ENCODE data around the gene BMP2. TPM values are rescaled to one million over a fixed set of nuclear protein-coding genes. Genes with fewer than 3 reads are reported as not detected.
A peak's percentile ranks its signal among the peaks of the same experiment; 100 is the strongest.

The BMP2 gene
- total RNA-seq (ENCODE audit: insufficient read depth, low replicate concordance): 8.2 TPM

DNA sequence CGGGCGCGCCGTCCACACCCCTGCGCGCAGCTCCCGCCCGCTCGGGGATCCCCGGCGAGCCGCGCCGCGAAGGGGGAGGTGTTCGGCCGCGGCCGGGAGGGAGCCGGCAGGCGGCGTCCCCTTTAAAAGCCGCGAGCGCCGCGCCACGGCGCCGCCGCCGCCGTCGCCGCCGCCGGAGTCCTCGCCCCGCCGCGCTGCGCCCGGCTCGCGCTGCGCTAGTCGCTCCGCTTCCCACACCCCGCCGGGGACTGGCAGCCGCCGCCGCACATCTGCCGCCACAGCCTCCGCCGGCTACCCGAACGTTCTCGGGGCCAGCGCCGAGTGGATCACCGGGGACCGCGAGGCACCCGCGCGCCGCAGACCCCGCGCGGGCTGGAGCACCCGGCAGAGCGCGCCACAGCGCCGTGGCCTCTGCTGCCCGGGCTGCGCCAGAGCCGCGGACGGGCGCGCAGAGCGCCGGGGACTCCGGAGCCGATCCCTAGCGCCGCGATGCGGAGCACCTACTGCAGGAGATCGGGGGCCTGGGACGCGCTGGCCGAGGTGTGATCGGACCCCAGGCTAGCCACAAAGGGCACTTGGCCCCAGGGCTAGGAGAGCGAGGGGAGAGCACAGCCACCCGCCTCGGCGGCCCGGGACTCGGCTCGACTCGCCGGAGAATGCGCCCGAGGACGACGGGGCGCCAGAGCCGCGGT is at the start of gene BMP2:
BMP2 (plus strand) TSS at position 151 of the 692 bp plus-strand sequence. CDS start 2,441 bp downstream, outside the sequence.
- peak; percentile 69 for DNase-seq (ENCODE audit: low spot score)

DNA sequence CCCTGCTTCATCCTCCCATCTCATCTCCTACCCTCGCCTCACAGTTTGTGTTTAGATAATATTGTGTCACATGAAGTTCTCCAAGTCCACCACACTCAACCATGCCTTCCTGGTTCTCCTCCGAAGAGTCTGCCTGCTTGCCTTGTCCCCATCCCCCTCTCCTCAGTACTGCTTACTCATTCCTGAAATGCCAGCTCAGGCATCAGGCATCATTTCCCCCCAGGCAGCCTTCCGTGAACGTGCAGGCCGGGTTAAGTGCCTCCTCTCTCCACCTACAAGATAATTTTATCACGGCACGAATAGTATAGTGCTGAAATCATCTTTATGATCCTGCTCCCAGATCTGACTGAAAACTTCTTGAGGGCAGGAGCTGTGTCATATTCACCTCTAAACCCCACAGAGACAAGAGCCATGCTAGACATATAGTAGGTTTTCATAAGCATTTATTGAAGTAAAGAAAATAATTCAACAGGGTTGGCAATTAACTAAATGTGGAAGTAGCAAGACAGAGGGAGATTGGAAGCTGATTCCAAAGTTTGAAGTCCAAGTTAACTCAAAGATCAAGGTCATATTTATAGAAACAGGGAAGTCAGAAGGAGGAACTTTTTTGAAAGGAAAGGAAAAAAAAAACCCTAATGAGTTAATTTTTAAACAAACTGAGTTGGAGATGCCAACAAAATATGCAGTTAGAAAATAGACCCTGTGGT is 48.7 kb upstream of the BMP2 start:
- no peak for DNase-seq (ENCODE audit: low spot score)

DNA sequence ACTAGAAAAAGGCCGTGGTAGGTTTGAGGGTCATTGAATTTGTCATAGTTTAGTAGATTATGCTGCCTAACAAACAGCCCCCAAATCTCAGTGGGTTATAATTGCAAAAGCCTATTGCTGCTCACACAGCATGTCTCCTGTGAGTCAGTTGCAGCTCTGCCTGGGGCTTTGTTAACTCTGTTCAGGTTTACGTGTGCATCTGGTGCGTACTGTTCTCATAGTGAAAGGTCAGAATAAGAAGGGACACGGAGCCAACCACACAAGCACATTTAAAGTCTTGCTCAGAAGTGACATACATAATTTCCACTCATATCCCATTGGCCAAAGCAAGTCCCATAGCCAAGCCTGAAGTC is 48.1 kb upstream of the BMP2 start:
- no peak for DNase-seq (ENCODE audit: low spot score)

DNA sequence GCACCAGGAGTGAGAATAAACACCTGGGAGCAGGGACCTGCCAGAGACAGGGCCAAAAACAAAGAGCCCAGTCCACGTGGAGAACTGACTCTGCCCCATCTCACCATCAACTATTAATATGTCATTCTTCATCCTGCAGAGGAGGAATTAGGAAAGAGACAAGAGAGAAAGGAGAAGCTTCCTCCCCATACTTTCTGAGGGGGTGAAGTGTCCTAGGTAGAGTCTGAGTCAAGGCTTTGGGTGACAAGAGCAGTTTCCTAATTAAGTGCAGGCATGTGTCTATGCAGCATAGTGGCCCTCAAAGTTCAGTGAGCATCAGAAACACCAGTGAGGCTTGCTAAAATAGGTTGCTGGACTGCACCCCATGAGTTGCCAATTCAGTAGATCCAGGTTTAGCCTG is 40.7 kb upstream of the BMP2 start:
- DNase-seq (ENCODE audit: low spot score): no peak

DNA sequence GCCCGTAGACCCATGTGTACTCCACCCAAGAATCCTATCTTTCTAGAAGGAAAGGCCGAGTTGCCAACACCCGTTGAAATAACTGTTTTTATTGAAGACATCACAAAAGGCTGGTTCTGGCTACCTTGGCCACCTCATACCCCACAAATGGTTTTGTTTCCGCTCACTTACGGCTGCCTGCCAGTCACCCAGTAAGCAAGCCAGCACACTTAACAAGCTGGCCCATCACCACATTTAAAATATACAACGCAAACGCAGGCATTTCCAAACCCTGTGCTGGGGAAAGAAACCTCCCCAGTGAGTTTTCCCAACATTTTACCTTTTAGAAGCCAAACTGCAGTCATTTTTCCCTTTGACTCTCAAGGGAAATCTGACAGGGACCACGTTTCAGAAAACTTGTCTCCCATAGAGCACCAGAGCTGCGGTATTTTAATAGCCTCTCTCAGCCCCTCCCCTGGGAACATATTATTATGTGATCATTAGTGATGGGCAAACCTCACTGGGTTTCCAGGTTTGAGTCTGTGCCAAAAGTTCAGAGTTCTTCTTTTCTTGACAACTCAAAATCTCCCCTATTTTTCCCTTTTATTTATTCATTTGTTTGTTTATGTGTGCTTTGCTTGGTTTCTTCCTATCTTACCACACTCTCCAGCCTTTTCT is 36.7 kb upstream of the BMP2 start:
- no peak for DNase-seq (ENCODE audit: low spot score)

DNA sequence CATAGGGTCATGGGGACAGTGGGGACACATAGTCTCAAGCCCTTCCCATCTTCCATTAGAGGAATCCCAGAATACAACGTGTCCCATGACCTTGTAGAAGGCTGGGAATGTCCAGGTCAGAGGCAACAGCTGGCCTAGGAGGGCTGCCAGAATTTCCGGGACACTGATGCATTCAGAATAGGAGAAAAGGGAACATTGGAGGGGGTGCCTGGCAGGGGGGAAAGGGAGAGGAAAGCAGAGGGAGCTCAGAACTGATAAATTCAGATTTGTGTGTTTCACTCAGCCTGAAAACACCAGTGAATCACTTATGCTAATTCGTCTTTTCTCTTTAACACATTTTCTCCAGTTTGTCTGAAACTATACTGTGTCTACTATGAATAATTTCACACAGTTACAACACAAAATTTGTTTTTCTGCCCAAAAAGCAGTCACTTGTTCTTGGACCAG is 35.5 kb upstream of the BMP2 start:
- no peak for DNase-seq (ENCODE audit: low spot score)

DNA sequence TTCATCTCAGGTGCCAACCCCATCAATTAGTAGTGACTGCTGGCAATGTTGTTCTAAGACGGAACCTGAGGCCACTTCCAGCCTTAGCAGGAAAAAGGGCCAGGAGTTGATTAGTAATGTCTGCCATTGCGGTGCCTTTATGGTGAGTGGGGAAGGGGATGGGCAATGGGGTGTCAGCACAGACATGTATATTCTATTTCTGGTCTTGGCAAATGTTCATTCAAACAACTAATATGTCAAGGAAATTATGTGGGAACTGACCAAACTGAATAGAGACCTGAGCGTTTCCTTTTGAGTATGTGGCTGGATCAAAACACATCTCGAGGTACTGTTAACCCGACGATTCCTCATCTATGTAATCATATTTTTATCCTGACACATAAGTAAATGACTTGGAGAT is 34.6 kb upstream of the BMP2 start:
- DNase-seq (ENCODE audit: low spot score): no peak

DNA sequence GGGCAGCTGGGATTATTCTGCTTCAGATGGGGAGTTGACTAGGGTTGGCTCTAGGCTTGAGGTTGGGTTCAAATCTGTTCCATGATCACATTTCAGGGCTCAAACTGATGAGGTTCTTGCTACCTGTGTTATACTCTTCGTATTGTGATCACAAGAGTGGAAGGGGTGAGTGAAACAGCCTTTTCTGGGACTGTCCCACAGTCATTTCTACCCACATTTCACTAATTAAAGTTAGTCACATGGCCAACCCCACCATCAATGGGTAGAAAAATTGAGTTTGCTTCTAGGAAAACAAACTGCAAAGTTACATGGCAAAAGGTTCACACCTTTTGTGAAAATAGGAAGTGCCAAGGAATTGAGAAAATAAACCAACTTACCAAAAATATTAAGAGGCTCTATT is 33.5 kb upstream of the BMP2 start:
- DNase-seq (ENCODE audit: low spot score): no peak

DNA sequence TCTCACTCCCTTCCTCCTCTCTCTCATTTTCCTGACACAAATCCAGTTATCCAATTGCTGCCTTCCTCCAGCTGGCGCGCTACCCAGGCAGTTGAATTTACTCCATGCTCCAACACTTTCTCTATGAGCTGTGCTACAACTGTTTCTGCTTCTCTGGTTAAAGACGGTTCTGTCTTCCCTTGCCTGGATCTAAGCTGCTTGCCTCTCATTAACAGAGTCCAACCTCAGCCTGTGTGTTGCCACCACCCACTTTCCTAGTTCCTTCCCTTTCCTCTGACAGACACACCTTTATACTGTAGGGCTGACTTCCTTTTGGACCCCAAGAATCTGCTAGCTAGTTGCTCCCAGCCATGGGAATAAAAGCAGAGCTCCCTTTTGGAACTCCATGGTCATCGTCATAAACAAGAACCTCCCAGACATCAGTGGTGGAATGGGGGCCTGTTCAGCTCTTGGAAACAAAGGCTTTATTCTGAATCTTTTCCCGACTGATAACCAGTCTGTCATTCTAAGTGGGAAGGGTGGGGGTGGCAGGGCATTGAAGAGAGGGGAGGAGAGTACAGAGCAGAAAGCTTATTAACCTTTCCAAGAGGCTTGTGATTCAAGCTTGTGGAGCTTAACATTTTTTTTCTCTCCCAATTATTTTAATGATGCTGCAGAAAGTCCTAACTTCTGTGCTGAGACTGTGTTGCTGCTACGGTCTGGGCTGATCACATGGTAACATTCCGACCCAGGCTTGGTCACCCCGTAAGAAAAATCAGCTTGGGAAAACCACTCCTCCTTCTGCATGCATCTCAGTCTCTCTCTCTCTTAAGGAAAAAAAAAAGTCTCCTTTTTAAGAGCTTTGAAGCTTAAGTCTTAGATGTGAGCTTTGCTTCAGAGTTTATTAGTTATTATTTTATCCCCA is 31.3 kb upstream of the BMP2 start:
- peak; percentile 78 for DNase-seq (ENCODE audit: low spot score)

DNA sequence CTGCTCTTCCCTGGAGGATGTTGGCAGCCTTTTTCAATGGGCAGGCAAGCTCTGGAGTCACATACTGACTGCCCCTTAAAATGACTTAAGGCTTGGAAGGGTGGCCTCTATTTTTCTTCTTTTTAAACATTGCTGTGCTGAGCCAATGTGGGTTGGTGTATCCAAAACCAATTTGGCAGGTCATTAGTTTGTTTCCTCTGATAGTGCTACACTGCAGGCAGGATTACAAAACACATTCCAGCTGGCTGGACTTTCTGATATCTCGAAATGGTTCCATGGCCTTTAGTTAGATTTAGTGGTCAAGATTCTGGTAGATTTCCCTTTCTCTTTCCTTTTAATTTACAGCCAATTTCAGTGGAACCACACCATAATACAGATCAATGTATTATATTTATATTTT is 28.1 kb upstream of the BMP2 start:
- DNase-seq (ENCODE audit: low spot score): no peak

DNA sequence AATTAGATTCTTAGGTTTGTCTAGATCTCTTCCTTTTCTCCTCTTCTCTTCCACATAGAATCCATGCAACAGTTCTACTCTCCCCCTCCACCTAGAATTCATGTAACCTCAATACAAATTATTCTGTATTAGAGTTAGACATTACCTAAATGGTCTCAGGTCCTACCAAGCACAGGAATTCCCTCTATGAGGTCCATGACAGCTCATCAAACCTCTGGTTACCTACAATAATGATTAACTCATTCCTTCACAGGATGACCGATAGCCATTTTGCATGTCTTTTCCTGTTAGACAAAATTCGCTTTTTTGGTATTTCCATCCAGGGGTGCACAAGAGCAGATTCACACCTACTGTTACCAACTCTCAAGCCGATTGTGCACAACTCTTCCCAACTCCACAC is 27.4 kb upstream of the BMP2 start:
- no peak for DNase-seq (ENCODE audit: low spot score)

DNA sequence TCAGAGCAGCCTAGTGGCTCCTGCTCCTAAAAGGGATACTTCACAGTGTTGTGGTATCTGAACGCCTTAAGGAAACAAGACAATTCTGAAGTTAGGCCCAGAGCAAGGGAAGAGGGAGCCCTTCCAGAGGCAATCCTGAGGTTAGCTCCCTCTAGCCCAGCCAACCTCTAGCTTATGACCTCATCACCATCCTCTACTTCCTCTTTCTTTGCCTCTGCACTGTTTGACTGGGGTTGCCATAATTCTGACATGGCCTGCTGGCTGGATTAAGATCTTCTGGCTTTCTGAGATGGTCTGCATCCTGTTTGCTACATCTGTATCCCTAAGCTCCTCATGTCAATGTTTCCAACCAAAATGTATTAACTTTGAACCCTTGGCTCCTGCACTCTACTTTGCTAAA is 23.3 kb upstream of the BMP2 start:
- DNase-seq (ENCODE audit: low spot score): no peak

DNA sequence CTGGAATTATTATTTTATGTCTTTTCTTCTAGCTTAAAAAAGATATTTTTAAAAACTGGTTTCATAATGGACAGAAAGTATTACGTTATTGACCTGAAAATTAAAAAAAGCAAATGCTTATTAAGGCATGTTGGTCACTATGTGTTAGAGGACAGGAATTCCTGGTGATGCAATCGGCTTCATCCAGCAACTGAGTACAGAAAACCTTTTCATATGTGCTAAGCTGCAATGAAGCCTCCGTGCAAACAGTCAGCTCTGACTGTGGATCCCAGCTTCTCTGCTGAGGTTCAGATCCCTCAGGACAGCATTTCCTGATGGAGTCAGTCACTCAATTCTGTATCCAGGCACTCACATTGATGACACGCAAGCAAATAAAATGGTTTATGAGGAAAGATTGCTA is 22.7 kb upstream of the BMP2 start:
- peak; percentile 23 for DNase-seq (ENCODE audit: low spot score)

DNA sequence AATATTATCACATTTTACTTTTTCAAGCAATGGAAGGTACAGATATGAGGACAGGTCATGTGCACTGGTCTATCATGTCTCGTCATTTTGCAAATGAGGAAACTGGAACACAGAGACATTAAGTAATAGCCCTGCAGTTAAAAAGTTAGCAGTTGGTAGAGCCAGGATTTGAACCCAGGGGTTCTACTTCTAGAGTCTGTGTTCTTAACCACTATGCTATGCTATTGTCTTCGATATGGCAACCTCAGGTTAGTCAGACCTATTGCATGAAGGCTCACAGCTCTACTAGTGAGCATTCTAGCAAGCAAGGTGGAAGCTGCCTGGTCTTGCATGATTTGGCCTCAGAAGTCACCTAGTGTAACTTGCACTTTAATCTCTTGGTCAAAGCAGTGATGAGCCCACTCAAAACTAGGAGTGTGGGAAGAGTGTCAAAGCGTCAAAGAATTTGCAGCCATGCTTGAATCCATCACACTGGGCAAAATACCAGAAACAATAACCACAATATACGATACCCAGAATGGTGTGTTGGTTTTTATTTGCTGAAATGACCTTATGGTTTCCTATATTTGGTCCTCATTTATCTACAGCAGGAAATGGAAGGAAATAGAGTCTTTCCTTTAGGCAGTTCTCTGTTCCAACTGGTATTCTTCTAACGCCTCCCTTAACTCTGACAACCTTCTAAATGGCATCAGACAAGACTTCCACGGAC is 20.4 kb upstream of the BMP2 start:
- DNase-seq (ENCODE audit: low spot score): no peak

DNA sequence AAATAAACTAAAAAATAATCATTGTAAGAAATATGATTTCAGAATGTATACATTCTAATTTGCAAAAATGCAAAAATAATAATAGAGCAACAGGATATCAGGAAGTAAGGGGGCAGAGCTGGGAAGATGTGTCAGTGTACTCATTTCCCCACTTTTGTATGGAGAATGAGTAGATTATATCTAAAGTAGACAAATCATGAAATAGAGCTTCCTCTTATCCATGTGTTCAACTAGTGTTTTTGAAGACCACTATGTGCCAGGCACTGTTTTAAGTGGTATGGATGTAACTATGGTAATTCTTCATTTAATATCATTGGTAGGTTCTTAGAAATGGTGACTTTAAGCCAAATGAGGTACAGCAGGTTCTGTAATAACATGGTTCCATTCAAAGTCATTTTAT is 17.0 kb upstream of the BMP2 start:
- no peak for DNase-seq (ENCODE audit: low spot score)

DNA sequence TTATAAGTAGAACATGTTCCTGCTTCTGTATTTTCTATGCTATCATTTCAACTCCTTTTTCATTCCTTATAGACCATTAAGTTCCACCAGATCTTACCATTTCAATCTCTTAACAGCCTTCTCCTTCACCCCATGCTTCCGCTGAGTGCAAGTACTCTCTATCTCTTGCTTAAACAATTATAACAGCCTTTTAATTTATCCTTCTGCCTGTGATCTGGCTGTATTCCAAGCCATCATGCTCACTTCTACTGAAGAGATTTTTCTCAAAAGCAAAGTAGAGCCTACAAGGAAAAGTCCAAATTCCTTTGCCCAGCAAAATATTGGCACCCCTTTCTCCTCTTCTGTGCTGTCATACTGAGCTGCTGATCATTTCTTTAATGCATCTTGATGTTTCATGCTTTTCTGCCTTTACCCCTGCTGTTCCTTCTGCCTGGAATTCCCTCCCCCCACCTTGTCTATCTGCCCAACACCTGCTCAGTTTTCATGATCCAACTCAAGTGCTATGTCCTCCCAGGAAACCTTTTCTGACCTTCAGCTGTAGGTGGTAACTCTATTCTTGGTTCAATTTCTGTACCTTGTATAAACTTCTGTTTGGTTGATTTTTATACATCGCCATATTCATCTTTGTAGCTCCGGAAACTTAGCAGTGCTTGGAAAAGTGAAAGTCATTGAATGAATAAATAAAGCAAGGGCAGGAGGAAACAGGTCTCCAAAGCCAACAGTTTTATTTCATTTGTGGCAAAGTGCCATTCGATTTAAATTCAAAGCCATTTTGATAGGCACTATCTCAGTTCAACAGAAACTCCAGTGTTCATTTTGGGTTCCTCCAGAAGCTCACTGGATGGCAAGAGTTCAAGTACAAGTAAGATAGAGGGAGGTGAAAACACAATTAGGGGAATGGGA is 10.5 kb upstream of the BMP2 start:
- DNase-seq (ENCODE audit: low spot score): no peak

DNA sequence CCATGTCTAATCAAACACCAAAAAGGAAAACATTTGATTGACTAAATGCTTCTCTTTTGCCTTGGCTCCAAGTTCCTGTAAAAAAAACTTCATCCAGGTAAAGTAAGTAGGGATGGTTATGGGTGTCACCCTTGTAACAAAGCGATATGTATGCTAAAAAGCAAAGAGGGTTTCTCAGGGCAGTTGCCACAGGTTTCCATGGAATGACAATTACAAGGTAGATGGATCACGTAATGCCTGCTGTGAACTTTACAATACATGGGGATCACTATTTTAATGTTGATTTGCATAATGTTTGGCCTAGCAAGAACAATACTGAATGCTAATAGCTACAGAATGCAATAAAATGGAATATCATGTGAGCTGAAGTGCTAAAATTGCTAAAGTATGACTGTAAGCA is 2.9 kb upstream of the BMP2 start:
- no peak for DNase-seq (ENCODE audit: low spot score)

DNA sequence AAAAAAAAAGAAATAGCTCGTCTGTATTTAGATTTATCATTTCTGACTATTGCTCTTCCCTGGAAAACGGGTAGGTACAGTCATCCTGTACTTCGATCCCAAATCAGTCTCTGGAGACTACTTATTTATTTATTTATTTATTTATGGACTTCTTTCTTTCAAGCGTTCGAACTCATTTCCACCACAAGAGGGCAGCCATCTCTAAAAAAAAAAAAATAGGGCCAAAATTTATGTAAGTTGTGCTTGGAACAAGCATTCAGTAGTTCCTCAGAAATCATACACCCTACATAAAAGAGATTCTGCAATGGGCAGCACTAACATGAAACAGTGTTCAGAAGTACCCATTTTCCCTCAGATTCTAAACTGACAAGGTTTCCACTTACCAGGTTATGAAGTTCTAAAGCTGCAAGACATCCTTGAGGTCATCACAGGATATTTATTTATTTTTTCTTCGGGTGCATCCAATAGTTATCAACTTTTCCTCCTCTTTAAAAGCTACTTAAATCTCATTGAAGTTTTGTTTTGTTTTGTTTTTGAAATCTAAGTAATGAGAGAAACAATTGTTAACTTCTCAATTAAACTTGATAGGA is 1.9 kb upstream of the BMP2 start:
- peak; percentile 86 for DNase-seq (ENCODE audit: low spot score)

DNA sequence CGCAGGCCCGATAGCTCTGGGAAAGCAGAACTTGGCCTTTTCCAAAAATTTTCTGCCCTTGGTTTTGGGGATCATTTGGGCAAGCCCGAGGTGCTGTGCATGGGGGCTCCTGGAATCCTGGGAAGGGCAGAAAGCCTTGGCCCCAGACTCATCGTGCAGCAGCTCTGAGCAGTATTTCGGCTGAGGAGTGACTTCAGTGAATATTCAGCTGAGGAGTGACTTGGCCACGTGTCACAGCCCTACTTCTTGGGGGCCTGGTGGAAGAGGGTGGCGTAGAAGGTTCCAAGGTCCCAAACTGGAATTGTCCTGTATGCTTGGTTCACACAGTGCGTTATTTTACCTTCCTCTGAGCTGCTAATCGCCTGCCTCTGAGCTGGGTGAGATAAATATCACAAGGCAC is 1.1 kb upstream of the BMP2 start:
- no peak for DNase-seq (ENCODE audit: low spot score)

DNA sequence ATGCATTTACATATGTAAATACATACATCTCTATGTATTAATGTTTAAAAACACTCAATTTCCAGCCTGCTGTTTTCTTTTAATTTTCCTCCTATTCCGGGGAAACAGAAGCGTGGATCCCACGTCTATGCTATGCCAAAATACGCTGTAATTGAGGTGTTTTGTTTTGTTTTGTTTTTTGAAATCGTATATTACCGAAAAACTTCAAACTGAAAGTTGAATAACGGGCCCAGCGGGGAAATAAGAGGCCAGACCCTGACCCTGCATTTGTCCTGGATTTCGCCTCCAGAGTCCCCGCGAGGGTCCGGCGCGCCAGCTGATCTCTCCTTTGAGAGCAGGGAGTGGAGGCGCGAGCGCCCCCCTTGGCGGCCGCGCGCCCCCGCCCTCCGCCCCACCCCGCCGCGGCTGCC is 355 bp upstream of the BMP2 start:
- no peak for DNase-seq (ENCODE audit: low spot score)

Data from umbilical cord (tissue), 2 donors.